ENCODE data around the gene SH2D1B. TPM values are rescaled to one million over a fixed set of nuclear protein-coding genes. Genes with fewer than 3 reads are reported as not detected.
A peak's percentile ranks its signal among the peaks of the same experiment; 100 is the strongest.

SH2D1B gene
- total and polyA plus RNA-seq, 9 of the 15 experiments (the other 6 are each of a cell fraction or from before 2014, with no cell fraction given): 5.6 to 19.6 (median 9.7) TPM

DNA sequence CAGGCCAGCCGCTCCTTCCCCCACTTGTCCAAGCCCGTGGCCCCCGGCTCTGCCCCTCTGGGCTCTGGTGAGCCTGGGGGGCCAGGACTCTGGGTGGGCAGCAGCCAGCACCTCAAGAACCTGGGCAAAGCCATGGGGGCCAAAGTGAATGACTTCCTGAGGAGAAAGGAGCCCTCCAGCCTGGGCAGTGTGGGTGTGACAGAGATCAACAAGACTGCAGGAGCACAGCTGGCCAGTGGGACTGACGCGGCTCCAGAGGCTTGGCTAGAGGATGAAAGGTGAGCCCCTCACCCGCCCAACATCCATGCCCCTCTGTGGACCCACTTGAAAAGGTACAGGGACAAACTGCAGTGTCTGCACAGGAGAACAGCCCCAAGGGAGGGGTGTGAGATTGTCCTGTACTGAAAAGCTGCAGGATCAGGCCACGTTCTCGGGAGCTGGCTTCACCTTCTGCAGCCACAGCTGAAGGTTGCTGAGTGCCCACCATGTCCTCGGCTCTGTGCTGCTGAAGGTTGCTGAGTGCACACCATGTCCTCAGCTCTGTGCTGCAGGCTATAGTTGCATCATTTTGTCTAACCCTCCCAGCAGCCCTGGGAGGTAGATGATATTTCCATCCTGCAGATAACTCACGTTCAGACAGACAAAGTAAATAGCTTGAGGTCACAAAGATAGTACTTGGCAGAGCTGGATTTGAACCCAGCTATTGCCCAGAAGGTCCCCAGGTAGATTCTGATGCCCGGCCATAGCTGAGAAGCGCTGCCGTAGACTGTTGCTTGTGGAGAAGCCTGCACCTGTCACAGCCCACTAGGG is 29.8 kb downstream of the SH2D1B start:
- H3K9me3 ChIP-seq (replicated peaks; ENCODE audit: control insufficient read depth, insufficient read depth, low read depth, low read length): no peaks in the 10 kb centered on the region
- intact Hi-C loops (cut with micrococcal nuclease): no loop called here
- POLR2A ChIA-PET: interaction anchor here (0.6 to 1.4 kb wide), 5 partner anchors 12 to 438 kb away, joined by 3 to 6 read pairs (median 3); no protein-coding TSS in a partner anchor
- peaks cover 54 to 76% of the 10 kb centered on the region in 2 experiments; a peak in 4 of 5 replicates for H3K4me1 ChIP-seq (replicated peaks in 1 of 2; ENCODE audit: control insufficient read depth in 2 of 2, insufficient read depth in 2 of 2, low read length in 2 of 2)
- DNase-seq (ENCODE audit: extremely low read depth in 1 of 4, low spot score in 3 of 4): peak in 1 of 4 experiments; percentile 16
- no peak overlapping the region; the same call in 2 of the 3 replicates for H3K27ac ChIP-seq (ENCODE audit: extremely low read depth, low read depth, low read length)
- no peaks in the 10 kb centered on the region for H3K27me3 ChIP-seq (ENCODE audit: control insufficient read depth in 2 of 2, insufficient read depth in 2 of 2, low read length in 2 of 2)
- WGBS (ENCODE audit: insufficient coverage, low coverage, missing lambda C conversion rate): 69% methylated on average over 13 of the region's 13 CpGs
- H4K20me1 ChIP-seq (replicated peaks; ENCODE audit: control insufficient read depth, insufficient read depth, low read length): no peaks in the 10 kb centered on the region
- BruUV-seq (replicated peaks): no TSS peak
- no peak overlapping the region for H3K4me3 ChIP-seq
- H2AFZ ChIP-seq (ENCODE audit: low read depth, low read length): no peak overlapping the region
- no peak overlapping the region for H3K4me2 ChIP-seq (ENCODE audit: insufficient read depth, low read length)
- CTCF ChIA-PET (ENCODE audit: low intra/inter-chr PET ratio): interaction anchor here (0.5 kb wide), 1 partner anchor 36 kb away, joined by 3 read pairs; no protein-coding TSS in a partner anchor
- no peaks in the 10 kb centered on the region; the same call in 2 of the 3 replicates for H3K36me3 ChIP-seq (ENCODE audit: control insufficient read depth, insufficient read depth, low read length)
- ATAC-seq: peak; percentile 2; the same call in 1 of the 3 replicates
- H3K9me1 ChIP-seq (ENCODE audit: control insufficient read depth, insufficient read depth, low read length): peaks cover 6% of the 10 kb centered on the region
- peak overlapping the region in 1 of 2 experiments; percentile 65; a peak in 1 of 4 replicates for H3K9ac ChIP-seq (ENCODE audit: insufficient read depth in 1 of 2, low read depth in 2 of 2, low read length in 2 of 2)
- H3K79me2 ChIP-seq (ENCODE audit: control insufficient read depth, insufficient read depth, low read length): peaks cover 12% of the 10 kb centered on the region; the same call in 2 of the 3 replicates
- FAIRE-seq: no peak
- in situ Hi-C loops (cut with MboI): no loop called here
- TF ChIP-seq ETV5 (CRISPR knock-in tag; IDR thresholded peaks at IDR 0.05; ENCODE audit: low read depth): 0 out of 2 replicates have a peak, but pooled peaks have one; percentile 36
- TF ChIP-seq, protein P1, sequence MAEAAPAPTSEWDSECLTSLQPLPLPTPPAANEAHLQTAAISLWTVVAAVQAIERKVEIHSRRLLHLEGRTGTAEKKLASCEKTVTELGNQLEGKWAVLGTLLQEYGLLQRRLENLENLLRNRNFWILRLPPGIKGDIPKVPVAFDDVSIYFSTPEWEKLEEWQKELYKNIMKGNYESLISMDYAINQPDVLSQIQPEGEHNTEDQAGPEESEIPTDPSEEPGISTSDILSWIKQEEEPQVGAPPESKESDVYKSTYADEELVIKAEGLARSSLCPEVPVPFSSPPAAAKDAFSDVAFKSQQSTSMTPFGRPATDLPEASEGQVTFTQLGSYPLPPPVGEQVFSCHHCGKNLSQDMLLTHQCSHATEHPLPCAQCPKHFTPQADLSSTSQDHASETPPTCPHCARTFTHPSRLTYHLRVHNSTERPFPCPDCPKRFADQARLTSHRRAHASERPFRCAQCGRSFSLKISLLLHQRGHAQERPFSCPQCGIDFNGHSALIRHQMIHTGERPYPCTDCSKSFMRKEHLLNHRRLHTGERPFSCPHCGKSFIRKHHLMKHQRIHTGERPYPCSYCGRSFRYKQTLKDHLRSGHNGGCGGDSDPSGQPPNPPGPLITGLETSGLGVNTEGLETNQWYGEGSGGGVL (CRISPR knock-in tag; IDR thresholded peaks at IDR 0.05): no peak
- no peak for TF ChIP-seq ZNF551 (CRISPR knock-in tag; IDR thresholded peaks at IDR 0.05)
- no peak for TF ChIP-seq ZNF75A (CRISPR knock-in tag; IDR thresholded peaks at IDR 0.05)
- 0 out of 2 replicates have a peak, but pooled peaks have one; percentile 31 for TF ChIP-seq CXXC5 (CRISPR knock-in tag; IDR thresholded peaks at IDR 0.05)
- no peak for TF ChIP-seq HDAC2 (IDR thresholded peaks at IDR 0.05)
- TF ChIP-seq RAD51 (IDR thresholded peaks at IDR 0.05; ENCODE audit: borderline replicate concordance, low read depth): no peak
- TF ChIP-seq ZBTB40 (IDR thresholded peaks at IDR 0.05): no peak
- no peak for TF ChIP-seq ZBTB40 (CRISPR knock-in tag; IDR thresholded peaks at IDR 0.05)
- TF ChIP-seq ZNF263 (CRISPR knock-in tag; IDR thresholded peaks at IDR 0.05; ENCODE audit: borderline replicate concordance): no peak
